ENCODE results near the gene ADAT1.

DNA sequence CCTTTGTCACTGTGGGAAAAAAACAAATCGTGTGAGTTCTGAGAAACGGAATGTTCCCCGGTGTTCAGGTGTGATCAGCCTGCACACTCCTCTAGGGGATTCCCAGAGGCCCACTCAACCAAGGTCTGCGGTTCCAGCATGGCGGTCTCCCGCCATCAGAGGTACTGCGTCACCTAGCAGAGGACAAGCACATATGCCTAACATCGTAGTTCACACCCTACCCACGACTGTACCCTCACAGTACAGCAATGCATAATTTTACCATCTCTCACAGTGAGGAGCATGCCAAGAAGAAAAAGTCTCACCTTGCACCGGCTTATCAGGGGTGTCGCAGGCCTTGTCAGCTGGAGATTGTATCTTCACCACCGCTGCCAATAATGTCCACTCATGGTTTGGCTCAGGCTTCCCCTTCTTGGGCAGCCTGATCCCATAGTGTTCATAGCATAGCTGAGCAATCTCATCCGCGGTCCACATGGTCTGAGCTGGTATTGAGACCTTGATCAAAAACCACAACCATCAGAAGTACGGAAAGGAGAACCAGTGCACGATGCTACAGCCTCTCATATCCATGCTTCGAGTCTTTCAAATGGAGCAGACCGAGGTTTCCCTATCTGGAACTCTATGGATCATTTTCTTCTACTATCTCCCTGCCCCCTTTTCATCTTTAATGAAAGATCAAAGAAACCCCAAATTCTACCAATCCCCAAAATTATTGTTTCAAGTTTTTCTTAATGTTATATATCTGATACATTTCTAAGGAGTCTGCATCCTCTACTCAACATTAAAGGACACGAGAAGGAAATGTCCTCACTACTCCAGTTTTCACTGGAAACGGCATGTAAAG lies 2.5 kb downstream of the ADAT1 start:
- TF ChIP-seq, protein P1, sequence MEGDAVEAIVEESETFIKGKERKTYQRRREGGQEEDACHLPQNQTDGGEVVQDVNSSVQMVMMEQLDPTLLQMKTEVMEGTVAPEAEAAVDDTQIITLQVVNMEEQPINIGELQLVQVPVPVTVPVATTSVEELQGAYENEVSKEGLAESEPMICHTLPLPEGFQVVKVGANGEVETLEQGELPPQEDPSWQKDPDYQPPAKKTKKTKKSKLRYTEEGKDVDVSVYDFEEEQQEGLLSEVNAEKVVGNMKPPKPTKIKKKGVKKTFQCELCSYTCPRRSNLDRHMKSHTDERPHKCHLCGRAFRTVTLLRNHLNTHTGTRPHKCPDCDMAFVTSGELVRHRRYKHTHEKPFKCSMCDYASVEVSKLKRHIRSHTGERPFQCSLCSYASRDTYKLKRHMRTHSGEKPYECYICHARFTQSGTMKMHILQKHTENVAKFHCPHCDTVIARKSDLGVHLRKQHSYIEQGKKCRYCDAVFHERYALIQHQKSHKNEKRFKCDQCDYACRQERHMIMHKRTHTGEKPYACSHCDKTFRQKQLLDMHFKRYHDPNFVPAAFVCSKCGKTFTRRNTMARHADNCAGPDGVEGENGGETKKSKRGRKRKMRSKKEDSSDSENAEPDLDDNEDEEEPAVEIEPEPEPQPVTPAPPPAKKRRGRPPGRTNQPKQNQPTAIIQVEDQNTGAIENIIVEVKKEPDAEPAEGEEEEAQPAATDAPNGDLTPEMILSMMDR (IDR thresholded peaks at IDR 0.05): no peak
- TF ChIP-seq POLR2AphosphoS5 (IDR thresholded peaks at IDR 0.05) (no peak), POLR2A (IDR thresholded peaks at IDR 0.05) (no peak)

All from breast epithelium (tissue), 3 donors.